ENCODE results near the gene FTO. TPM values are rescaled to one million over a fixed set of nuclear protein-coding genes. Genes with fewer than 3 reads are reported as not detected.

The FTO gene
- total RNA-seq, 4 donors from 2014 or later, result 125 to 182 (median 164) TPM

GRCh38 chr16:53905028-53905427 lies 201.1 kb downstream of the FTO start:
- no peaks in the 10 kb centered on the region for H3K36me3 ChIP-seq
- no peak overlapping the region for H3K27ac ChIP-seq
- H3K4me1 ChIP-seq, result peaks cover 0 to 8% of the 10 kb centered on the region in 2 donors
- H3K9me3 ChIP-seq, result no peaks in the 10 kb centered on the region
- H3K27me3 ChIP-seq, result no peaks in the 10 kb centered on the region
- TF ChIP-seq POLR2A (IDR thresholded peaks at IDR 0.05), result no peak
- no peak for TF ChIP-seq CTCF (IDR thresholded peaks at IDR 0.05)
- intact Hi-C loops (cut with DNase I), result no loop called here
- DNase-seq, result no peak
- H3K4me3 ChIP-seq (replicated peaks in 1 of 3), result no peak overlapping the region

- H3K27ac ChIP-seq, result no peak overlapping the region
- no peak overlapping the region for H3K4me3 ChIP-seq (replicated peaks in 1 of 3)
- intact Hi-C loops (cut with DNase I), result no loop called here
- peaks cover 14 to 43% of the 10 kb centered on the region in 2 donors for H3K4me1 ChIP-seq
- no peaks in the 10 kb centered on the region for H3K9me3 ChIP-seq
- TF ChIP-seq CTCF (IDR thresholded peaks at IDR 0.05), result no peak
- no peak for TF ChIP-seq POLR2A (IDR thresholded peaks at IDR 0.05)
- no peaks in the 10 kb centered on the region for H3K27me3 ChIP-seq
- DNase-seq, result no peak
- H3K36me3 ChIP-seq, result no peaks in the 10 kb centered on the region
- WGBS, 2 donors, result 80 to 86% methylated on average over 3 of the region's 3 CpGs
Observed at GRCh38 chr16:53908731-53909130, 204.8 kb downstream of the FTO start.

GRCh38 chr16:53910990-53911389 lies 207.0 kb downstream of the FTO start:
- H3K27ac ChIP-seq, result peak overlapping the region; percentile 57 to 62 (median 61)
- peak; percentile 71 to 75 for DNase-seq
- peaks cover 28 to 63% of the 10 kb centered on the region in 2 donors for H3K4me1 ChIP-seq
- WGBS, 2 donors, result 34 to 50% methylated on average over 7 of the region's 7 CpGs
- H3K27me3 ChIP-seq, result no peaks in the 10 kb centered on the region
- no peak overlapping the region for H3K4me3 ChIP-seq (replicated peaks in 1 of 3)
- intact Hi-C loops (cut with DNase I), result no loop called here
- no peaks in the 10 kb centered on the region for H3K9me3 ChIP-seq
- no peaks in the 10 kb centered on the region for H3K36me3 ChIP-seq
- TF ChIP-seq CTCF (IDR thresholded peaks at IDR 0.05) (no peak), POLR2A (IDR thresholded peaks at IDR 0.05) (no peak)

- Histone ChIP-seq H3K4me1 (peaks cover 29 to 65% of the 10 kb centered on the region in 2 donors), H3K27ac (peak overlapping the region; percentile 46 to 57 (median 46)), H3K9me3 (no peaks in the 10 kb centered on the region), H3K4me3 (replicated peaks in 1 of 3) (no peak overlapping the region), H3K36me3 (no peaks in the 10 kb centered on the region), H3K27me3 (no peaks in the 10 kb centered on the region)
- TF ChIP-seq CTCF (IDR thresholded peaks at IDR 0.05), result peak in 3 of 6 experiments; percentile 4 to 14 (median 7)
- TF ChIP-seq POLR2A (IDR thresholded peaks at IDR 0.05), result no peak
- no peak for DNase-seq
- intact Hi-C loops (cut with DNase I), result no loop called here
- 83 to 89% methylated on average over 2 of the region's 2 CpGs for WGBS, 2 donors
Observed at GRCh38 chr16:53911513-53911912, 207.6 kb downstream of the FTO start.

GRCh38 chr16:53912155-53912554 lies 208.2 kb downstream of the FTO start:
- peaks cover 29 to 65% of the 10 kb centered on the region in 2 donors for H3K4me1 ChIP-seq
- H3K27ac ChIP-seq, result no peak overlapping the region
- TF ChIP-seq POLR2A (IDR thresholded peaks at IDR 0.05) (no peak), CTCF (IDR thresholded peaks at IDR 0.05) (no peak)
- no peaks in the 10 kb centered on the region for H3K27me3 ChIP-seq
- 87 to 97% methylated on average over 2 of the region's 2 CpGs for WGBS, 2 donors
- no peaks in the 10 kb centered on the region for H3K9me3 ChIP-seq
- intact Hi-C loops (cut with DNase I), result no loop called here
- H3K4me3 ChIP-seq (replicated peaks in 1 of 3), result no peak overlapping the region
- DNase-seq, result no peak
- no peaks in the 10 kb centered on the region for H3K36me3 ChIP-seq

Data from thyroid gland (tissue), 4 donors.